ENCODE results near the gene FBXO42.

FBXO42 gene

GRCh38 chr1:16199700-16200099, 152.6 kb downstream of the FBXO42 start:
- no peak for DNase-seq

- DNase-seq: no peak
Measured at GRCh38 chr1:16199157-16199501, 153.2 kb downstream of the FBXO42 start.

DNA sequence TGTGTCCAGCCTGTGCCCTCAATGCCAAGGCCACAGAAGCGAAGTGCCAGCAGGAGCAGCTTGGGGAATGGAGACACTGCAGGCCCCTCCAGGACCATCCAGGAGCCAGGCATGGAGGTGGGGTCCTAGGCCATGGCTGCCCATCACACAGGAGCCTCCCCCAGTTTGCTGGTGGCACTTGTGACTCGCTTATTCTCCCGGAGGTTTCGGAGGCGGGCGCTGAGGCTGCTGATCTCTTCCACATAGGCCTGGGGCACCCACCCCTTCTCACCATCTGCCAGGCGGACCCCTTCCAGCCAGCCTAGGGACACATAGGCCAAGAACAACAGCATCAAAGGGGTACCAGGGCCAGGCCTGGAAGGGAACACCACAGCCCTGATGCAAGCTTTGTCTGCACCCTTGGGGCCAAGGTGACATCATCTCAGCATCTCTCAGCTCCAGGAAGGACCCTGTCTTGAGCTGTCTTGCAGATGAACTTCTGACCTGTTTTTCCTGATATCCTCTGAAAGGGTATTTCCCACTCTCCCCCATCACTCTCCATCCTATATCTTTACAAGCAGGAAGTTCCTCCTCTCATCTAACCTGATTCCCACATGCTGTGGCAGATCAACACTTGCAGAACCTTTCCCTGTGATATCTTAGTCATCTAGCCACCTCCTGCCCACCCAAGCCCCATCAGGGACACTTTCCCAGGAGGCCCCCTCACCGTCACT, 153.7 kb downstream of the FBXO42 start:
- no peak for DNase-seq

DNA sequence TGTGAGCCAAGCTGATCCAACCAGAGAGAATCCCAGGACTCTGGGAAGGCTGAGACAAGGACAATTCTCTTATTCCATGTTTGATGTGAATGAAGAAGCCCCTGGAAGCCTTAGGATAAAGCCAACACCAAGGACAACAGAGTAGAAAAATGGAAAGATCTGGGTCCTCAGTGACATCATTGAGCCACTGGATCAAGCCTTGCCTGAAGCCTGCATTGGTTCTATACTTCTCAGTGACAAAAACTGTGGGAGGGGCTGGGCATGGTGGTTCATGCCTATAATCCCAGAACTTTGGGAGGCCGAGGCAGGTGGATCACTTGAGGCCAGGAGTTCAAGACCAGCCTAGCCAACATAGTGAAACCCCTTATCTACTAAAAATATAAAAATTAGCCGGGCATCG, 155.4 kb downstream of the FBXO42 start:
- DNase-seq: no peak
